GM19438 (cell line): ENCODE data around the gene FAM124A.

ENCODE experiments used
- ATAC-seq: cut with Tn5 transposase; IDR thresholded peaks from one replicate; pipeline ENCODE4 v1.9.1; 2021; ENCODE audit warnings: low read depth; ENCODE audit not compliant: unreplicated experiment

The FAM124A gene

GRCh38 chr13:51240958-51241357 lies 18.8 kb downstream of the FAM124A start:
- no peak for ATAC-seq

DNA sequence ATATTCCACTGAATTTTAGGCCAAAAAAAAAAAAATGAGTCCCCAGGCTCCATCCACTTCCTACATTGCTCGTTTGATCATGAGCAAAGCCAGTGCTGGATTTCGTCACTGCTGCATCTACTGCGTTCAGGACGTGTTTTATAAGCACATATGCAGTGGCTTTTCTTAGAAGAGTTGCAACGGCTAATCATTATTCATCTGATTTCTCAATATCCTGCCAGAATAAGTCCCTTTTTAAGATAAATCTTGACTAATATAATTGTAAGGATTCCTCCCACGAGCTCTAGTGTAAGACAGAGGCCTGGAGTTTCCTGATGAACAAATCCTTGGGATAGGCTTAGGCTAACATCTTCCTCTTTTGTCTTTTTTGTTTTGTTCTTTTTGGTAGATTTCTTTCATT lies 19.5 kb downstream of the FAM124A start:
- no peak for ATAC-seq

GRCh38 chr13:51243227-51243626 lies 21.0 kb downstream of the FAM124A start:
- no peak for ATAC-seq

GRCh38 chr13:51243832-51244231 lies 21.6 kb downstream of the FAM124A start:
- no peak for ATAC-seq

GRCh38 chr13:51244637-51245405 lies 22.6 kb downstream of the FAM124A start:
- ATAC-seq = no peak

DNA sequence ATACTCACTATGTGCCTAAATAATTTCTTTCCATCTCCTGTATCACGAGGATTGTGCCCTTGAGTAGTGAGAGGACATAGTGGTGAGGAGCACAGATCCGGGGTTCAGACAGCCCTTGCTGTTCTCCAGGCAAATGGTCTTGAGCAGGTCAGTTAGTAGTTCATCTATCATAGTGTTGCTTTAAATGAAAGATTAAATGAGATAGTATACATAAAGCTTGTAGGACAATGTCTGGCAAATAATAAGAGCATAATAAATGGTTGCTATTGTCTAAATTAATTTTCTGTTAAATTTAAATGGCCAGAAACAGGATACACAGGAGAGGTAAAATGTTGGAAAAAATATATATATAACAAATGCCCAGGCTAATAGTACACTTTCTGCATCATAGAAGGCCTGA lies 23.4 kb downstream of the FAM124A start:
- ATAC-seq = no peak

DNA sequence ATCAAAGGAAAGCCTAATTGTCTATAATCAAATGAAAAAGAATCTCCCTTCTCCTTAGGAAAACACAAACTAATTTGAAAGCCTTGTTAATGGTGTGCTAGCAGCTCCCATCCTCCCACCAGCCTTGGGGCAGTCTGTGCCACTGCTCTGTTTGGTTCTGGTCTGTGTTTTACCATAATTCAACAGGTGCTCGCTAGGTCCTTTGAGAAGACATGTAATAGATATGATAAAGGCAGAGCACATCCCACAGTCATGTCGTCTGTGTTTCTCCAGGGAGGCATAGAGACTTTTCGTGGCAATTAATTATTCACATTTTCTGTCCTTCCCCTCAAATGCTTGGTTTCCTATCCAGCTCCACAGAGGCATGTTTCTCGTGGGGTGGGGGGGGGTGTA lies 23.8 kb downstream of the FAM124A start:
- no peak for ATAC-seq

DNA sequence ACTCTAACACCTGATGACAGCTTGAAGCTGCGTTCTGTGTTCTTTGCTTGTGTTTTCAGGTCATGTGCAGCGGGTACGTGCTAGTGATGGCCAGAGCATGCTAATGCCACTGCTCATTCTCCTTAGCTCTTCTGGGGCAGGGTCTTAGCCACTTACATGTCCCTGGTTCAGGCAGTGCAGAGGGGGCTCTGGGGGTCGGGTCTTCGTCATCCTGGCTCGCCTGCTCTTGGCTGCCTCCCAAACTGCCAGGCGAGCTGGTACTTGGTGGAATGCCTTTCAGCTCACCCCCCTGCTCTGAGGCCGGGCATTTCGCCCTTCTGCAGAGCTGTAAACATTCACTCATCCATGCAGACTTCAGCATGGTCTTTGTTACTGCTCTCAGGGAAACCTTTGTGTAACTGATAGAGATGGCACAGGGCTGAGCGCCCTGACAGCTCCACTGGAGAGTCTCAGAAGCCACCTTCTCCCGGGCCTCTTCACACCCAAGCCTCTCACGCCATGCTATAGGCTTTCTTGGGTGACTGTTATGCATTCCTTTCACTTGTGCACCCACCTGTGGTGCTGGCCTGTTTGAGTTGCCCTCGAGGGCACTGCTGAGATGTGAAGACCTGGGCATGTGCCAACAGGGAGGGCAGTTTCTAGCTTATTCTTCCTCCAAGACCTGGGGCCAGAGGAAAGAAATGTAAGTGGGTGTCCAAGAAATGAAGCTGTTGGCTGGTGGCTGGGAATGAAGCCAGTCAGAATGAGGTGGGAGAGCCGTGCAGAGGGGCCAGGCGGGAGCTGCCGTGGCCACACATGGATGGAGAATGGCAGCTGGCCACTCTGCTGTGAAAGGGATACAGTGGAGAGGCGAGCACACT lies 24.4 kb downstream of the FAM124A start:
- no peak for ATAC-seq

GRCh38 chr13:51249255-51249654 lies 27.1 kb downstream of the FAM124A start:
- no peak for ATAC-seq

DNA sequence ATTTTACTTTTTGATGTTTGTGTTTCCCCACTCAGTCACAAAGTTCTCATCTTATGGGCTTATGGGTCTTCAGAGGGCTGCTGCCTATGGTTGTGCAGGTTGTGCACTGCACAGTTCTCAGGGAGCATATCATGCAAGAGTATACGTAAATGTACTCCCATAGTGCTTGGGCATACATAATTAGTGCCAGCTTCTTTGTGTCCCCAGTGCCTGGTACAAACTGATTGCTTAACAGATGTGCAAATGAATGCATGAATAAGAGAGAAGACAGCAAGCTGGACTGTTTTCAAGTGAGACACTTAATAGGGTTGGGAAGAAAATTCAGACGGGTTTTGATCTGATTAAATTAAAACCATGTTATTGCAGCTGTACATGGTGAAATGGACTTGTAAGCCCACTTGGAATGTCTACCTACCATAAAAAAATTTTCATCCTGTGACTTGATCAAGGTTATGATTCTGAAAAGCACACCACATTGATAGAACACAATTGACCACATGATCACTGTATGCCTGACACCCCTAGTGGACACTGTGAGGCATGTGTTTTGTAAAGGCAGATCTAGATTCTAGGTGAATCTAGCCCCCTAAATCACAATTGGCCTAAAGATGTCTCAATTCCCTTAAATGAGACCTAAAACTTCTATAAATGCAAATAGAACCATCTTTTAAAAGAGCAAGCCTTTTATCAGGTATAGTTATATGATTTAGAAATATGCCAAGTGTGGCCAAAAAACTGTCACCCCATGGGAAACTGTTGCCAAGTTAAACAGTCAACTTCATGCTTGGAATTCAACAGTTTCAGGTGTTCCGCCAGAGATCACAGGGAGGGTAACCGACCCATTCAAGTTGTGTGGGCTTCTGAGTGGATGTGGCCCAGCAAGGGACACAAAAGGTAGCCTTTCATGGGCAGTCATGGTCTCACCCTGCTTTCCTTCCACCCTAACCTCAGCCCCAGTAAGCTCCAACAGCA lies 27.9 kb downstream of the FAM124A start:
- ATAC-seq = no peak

DNA sequence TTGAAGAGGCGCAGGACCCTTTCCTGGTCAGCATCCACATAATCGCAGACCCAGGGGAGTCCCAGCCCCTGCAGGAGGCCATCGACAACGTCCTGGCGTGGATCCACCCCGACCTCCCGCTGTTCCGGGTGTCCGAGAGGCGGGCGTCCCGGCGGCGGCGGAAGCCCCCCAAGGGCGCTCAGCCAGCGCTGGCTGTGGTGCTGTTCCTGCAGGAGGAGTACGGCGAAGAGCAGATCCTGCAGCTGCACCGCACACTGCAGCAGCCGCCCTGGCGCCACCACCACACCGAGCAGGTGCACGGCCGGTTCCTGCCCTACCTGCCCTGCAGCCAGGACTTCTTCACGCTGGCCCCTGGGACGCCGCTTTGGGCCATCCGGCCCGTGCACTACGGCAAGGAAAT lies 29.3 kb downstream of the FAM124A start:
- no peak for ATAC-seq

DNA sequence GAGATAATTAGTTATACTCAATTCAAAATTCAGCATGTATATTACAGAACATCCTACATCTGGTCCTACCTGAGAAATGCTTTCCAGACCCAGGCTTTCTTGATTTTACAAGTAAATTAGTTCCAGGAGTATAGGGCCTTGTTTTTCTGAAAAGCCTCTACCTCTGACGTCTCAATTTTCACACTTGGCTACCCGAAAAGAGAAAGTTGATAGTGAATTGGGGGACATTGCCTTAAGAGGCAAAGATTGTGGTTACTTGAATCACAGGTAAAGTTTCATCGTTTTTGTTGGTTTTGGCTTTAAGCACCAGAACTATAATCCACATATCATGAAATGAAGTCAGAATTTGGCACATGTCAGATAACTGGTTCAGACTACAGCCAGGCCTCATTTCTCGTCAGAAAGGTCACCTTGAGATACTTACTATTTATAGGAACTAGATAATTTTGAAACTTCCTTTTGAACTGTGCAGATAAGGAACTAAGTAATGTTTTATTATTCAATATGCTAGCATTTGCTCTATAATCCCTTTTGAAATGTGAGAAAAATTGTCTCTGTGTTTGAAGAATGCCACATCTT lies 30.8 kb downstream of the FAM124A start:
- no peak for ATAC-seq

DNA sequence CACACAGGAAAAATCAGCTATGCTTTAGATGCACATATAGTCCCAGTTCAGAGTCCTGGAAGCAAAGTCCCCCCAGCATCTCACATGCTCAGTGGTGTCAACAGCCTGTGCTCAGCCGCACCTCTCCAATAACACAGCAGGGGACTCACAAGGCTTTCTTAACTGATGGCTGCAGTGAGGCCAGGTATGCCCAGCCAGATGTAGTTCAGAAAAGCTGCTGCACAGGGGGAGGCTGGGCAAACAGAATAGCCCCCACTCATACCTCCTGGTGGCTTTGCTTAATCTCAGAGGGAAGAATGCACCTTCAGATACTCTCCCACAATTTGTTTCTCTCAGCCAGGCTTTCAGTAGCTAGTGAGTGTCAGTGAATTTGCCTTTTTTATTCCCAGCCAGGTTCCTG lies 33.4 kb downstream of the FAM124A start:
- ATAC-seq = no peak

GRCh38 chr13:51257187-51257586 lies 35.0 kb downstream of the FAM124A start:
- no peak for ATAC-seq

GRCh38 chr13:51258612-51259548 lies 36.7 kb downstream of the FAM124A start:
- ATAC-seq = no peak

DNA sequence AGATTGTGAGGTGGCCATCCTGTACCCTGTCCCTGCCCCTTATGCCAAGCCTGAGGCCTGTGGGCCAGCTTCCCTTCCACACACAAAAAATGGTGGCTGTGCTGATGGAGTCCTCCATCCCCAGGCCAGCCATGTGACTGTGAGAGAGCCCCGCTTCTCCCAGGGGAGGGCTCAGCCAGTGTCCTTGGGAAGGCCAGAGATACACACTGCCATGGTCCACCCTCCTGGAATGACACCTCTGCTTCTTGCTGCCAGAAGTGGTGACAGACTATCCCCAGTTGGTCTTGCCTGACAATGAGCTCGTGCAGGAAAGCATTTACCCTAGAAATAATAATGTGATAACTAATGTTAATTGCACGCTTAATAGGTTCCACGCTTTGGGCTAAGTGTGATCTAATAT lies 38.0 kb downstream of the FAM124A start:
- no peak for ATAC-seq

DNA sequence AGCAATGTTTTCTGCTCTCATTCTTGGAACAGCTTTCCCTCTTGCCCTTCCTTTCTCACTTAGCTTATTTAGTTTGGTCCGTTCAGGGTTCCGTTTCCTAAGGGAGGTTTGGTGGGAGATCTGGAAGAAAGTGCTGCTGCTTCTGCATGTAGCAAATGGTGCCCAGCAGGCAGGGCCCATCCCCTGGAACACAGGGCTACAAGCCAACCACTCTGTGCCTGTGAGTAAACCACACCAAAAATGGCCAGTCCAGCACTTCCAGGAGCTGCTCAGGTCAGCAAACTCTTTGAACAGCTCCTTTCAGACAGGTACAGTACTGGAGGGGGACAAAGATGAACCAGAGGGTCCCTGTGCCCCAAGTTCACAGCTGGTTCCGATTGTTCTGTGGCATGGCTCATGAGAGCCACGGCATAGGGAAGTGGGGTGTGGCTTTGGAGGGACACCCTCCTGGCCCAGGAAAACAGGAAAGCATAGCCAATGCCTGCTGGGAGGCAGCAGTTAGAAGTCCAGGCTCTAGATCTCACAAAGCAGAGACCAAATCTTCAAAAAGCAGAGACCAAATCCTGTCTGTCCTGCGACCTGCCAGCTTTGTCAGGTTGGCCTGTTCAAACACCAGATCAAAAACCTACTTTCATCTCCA lies 39.5 kb downstream of the FAM124A start:
- no peak for ATAC-seq

- ATAC-seq = no peak
Measured at GRCh38 chr13:51262501-51263211, 40.5 kb downstream of the FAM124A start.
